Smooth muscle cell (in vitro differentiated cells): ENCODE measurements around the gene MYMX. TPM values are rescaled to one million over a fixed set of nuclear protein-coding genes. Genes with fewer than 3 reads are reported as not detected.

ENCODE experiments used
- DNase-seq: peaks from one replicate; lab custom pipeline; 2025; ENCODE audit not compliant: unreplicated experiment; lab: John Stamatoyannopoulos, UW
- H2AFZ ChIP-seq: fragments of 200-600 bp; sonication (generic); 2 replicates; pipeline ENCODE4 v1.6.0; 2016; ENCODE audit warnings: antibody characterized with exemption, low read depth, mild to moderate bottlenecking
- H3F3A ChIP-seq: fragments of 200-600 bp; sonication (generic); 2 replicates; pipeline ENCODE4 v1.6.0; 2017; ENCODE audit warnings: antibody characterized with exemption, low read depth
- H3K27ac ChIP-seq: fragments of 200-600 bp; sonication (generic); 2 replicates; pipeline ENCODE4 v1.5.1; 2016; ENCODE audit warnings: low read depth, mild to moderate bottlenecking
- H3K27me3 ChIP-seq: fragments of 200-600 bp; sonication (generic); 2 replicates; pipeline ENCODE4 v1.6.1; 2016; ENCODE audit warnings: low read depth, mild to moderate bottlenecking
- H3K36me3 ChIP-seq: fragments of 200-600 bp; sonication (generic); 2 replicates; pipeline ENCODE4 v1.5.1; 2016; ENCODE audit warnings: low read depth
- H3K4me1 ChIP-seq: fragments of 200-600 bp; sonication (generic); 2 replicates; pipeline ENCODE4 v1.5.1; 2016; ENCODE audit warnings: low read depth
- H3K4me2 ChIP-seq: fragments of 200-600 bp; sonication (generic); 2 replicates; pipeline ENCODE4 v1.6.0; 2016; ENCODE audit warnings: mild to moderate bottlenecking
- H3K4me3 ChIP-seq: fragments of 200-600 bp; sonication (generic); 2 replicates; pipeline ENCODE4 v1.5.1; 2016; ENCODE audit warnings: mild to moderate bottlenecking
- H3K79me2 ChIP-seq: fragments of 200-600 bp; sonication (generic); 2 replicates; pipeline ENCODE4 v1.6.0; 2016; ENCODE audit warnings: low read depth, mild to moderate bottlenecking
- H3K9ac ChIP-seq: fragments of 200-600 bp; sonication (generic); 2 replicates; pipeline ENCODE4 v1.6.0; 2016; ENCODE audit warnings: low read depth
- H3K9me3 ChIP-seq: fragments of 200-600 bp; sonication (generic); replicated peaks from 2 replicates; pipeline ENCODE4 v1.5.1; 2016; ENCODE audit warnings: low read depth
- H4K20me1 ChIP-seq: fragments of 200-600 bp; sonication (generic); 2 replicates; pipeline ENCODE4 v1.6.0; 2016; ENCODE audit warnings: low read depth
- CTCF ChIP-seq: fragments of 200-600 bp; sonication (generic); IDR thresholded peaks from 2 replicates; pipeline ENCODE4 v1.5.1; 2017; ENCODE audit warnings: borderline replicate concordance, mild to moderate bottlenecking, antibody characterized with exemption; ENCODE audit not compliant: insufficient read depth, poor library complexity, severe bottlenecking
- WGBS: methylation state at CpG from one replicate; pipeline ENCODE4 v1.1.7; 2016; ENCODE audit warnings: low lambda C conversion rate; 5-methylcytosine and 5-hydroxymethylcytosine counted together
- polyA plus RNA-seq: library from polyadenylated mRNA; unstranded; fragments of >200 nt; fragmentation: Nextera tagmentation; extraction: Ambion mirVana; gene quantifications from 2 replicates; pipeline ENCODE4 v1.2.1, GENCODE V29; 2016
- total RNA-seq: library from RNA; depleted of rRNA; stranded (reverse); fragments of >200 nt; gene quantifications from 2 replicates; pipeline ENCODE4 v1.2.3, GENCODE V29; 2014

Gene MYMX
- total and polyA plus RNA-seq, 2 experiments from 2014 or later, result not detected

GRCh38 chr6:44237021-44237812 is 20.5 kb downstream of the MYMX start:
- Histone ChIP-seq H3K27ac (peak overlapping the region; percentile 95), H3K9ac (peak overlapping the region; percentile 94), H3K4me1 (peaks cover 11% of the 10 kb centered on the region), H3K9me3 (no peaks in the 10 kb centered on the region), H3K4me2 (peak overlapping the region; percentile 90), H3F3A (no peaks in the 10 kb centered on the region), H3K79me2 (no peaks in the 10 kb centered on the region), H4K20me1 (no peaks in the 10 kb centered on the region), H3K4me3 (peak overlapping the region; percentile 67), H3K27me3 (no peaks in the 10 kb centered on the region), H2AFZ (peak overlapping the region; percentile 71), H3K36me3 (no peaks in the 10 kb centered on the region)
- no peak for TF ChIP-seq CTCF
- 42% methylated on average over 22 of the region's 22 CpGs for WGBS
- peak; percentile 65 for DNase-seq

GRCh38 chr6:44237813-44238433 is 21.2 kb downstream of the MYMX start:
- Histone ChIP-seq H3K27me3 (no peaks in the 10 kb centered on the region), H3K4me2 (peak overlapping the region; percentile 90), H3K4me1 (peaks cover 11% of the 10 kb centered on the region), H3K9me3 (no peaks in the 10 kb centered on the region), H3F3A (no peaks in the 10 kb centered on the region), H3K4me3 (peak overlapping the region; percentile 67), H3K9ac (peak overlapping the region; percentile 94), H3K27ac (peak overlapping the region; percentile 95), H2AFZ (peak overlapping the region; percentile 71), H4K20me1 (no peaks in the 10 kb centered on the region), H3K36me3 (no peaks in the 10 kb centered on the region), H3K79me2 (no peaks in the 10 kb centered on the region)
- peak; percentile 67 for DNase-seq
- 1% methylated on average over 32 of the region's 42 CpGs for WGBS
- TF ChIP-seq CTCF, result peak; percentile 99

GRCh38 chr6:44238687-44239350 is 22.1 kb downstream of the MYMX start:
- Histone ChIP-seq H2AFZ (no peak overlapping the region), H3K4me1 (peaks cover 11% of the 10 kb centered on the region), H3K4me2 (no peak overlapping the region), H3K36me3 (no peaks in the 10 kb centered on the region), H3K27ac (peak overlapping the region; percentile 95), H3K9me3 (no peaks in the 10 kb centered on the region), H3K4me3 (no peak overlapping the region), H3F3A (no peaks in the 10 kb centered on the region), H4K20me1 (no peaks in the 10 kb centered on the region), H3K79me2 (no peaks in the 10 kb centered on the region), H3K27me3 (no peaks in the 10 kb centered on the region), H3K9ac (peak overlapping the region; percentile 94)
- TF ChIP-seq CTCF, result no peak
- DNase-seq, result no peak
- WGBS, result 87% methylated on average over 7 of the region's 7 CpGs
